Mucosa of descending colon (tissue), 3 donors: ENCODE results near the gene KLK11. TPM values are rescaled to one million over a fixed set of nuclear protein-coding genes. Genes with fewer than 3 reads are reported as not detected.

Experiments used
- ATAC-seq: fragments of 200-7000 bp; cut with Tn5 transposase; one replicate; pipeline ENCODE4 v1.9.1; 2020; ENCODE audit warnings: mild to moderate bottlenecking, moderate library complexity
- DNase-seq, 3 donors: peaks; one replicate each; pipeline ENCODE4 v3.0.0-alpha.2; 2020
- H3K36me3 ChIP-seq: fragments of 200-600 bp; one replicate; pipeline ENCODE4 v1.8.0; 2021; ENCODE audit warnings: low read depth, mild to moderate bottlenecking
- H3K4me1 ChIP-seq: fragments of 200-600 bp; one replicate; pipeline ENCODE4 v1.8.0; 2021; ENCODE audit warnings: low read depth, mild to moderate bottlenecking
- H3K4me3 ChIP-seq: fragments of 200-600 bp; one replicate; pipeline ENCODE4 v1.8.0; 2021; ENCODE audit warnings: mild to moderate bottlenecking
- H3K9me3 ChIP-seq: fragments of 200-600 bp; one replicate; pipeline ENCODE4 v1.8.0; 2021; ENCODE audit warnings: mild to moderate bottlenecking
- CTCF ChIP-seq: fragments of 200-600 bp; IDR thresholded peaks from one replicate; pipeline ENCODE4 v1.8.0; 2022; ENCODE audit warnings: antibody characterized with exemption, mild to moderate bottlenecking
- intact Hi-C, 2 donors: fragments of 100-400 bp; cut with DNase I in 1 of 2; cut with micrococcal nuclease in 1 of 2; formaldehyde crosslinking; loops; one replicate each; pipeline versions ENCODE4 v1.11.0 to v1.11.1; 2022; cut with DNase I, micrococcal nuclease
- total RNA-seq, 3 donors: library from RNA; stranded (reverse); fragmentation: NEBNext Ultra II Directional in 2 of 3; extraction: Animal tissue kit (Norgen Biotek cat#: 25700) in 2 of 3; gene quantifications; one replicate each; pipeline versions ENCODE4 v1.2.1 to v1.2.4, GENCODE V29; 2021 to 2023
- donor health status: DM: no; HTN: no; CAD: no; lungs with moderate emphysema.
- donor health status: DM: no; HTN: no; CAD: no.
- donor health status: DM: no; HTN: yes; CAD: no.

Gene KLK11
- total RNA-seq, 3 donors from 2014 or later = 0.38 to 1.0 (median 0.72) TPM

DNA sequence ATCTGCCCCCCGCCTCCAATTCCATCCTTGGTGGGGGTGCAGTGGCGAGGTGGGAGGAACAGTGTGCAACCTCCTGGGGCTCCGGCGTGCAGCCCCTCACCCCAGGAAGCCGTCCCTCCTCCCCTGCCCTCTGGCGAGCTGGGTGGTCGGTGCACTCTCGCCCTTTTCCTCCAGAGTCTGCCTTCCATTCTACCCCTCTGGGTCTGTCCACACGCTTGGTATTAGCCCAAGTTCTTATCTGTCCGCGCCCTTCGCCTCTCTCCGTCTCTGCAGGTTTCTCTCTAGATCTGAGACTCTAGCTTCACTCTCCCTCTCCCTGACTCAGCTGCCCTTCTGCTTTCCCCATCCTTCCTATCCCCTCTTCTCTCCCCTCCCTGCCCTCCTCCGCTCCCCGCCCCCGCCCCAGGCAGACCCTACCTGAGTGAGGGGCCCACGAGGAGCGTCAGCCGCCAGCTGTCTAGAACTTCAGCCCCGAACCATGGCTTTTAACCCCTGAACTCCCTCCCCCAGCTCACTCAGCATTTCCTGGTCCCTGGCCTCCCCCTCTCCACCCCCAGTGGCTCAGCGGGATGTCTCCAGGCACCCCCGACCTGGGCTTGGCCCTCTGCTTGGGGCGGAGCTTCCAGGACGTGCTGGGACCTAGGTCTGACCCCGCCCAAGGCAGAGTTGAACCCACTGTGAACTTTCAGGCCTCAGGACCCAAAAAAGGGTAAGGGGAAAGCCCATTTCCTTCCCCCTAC lies 39.0 kb upstream of the KLK11 start:
- no peak for DNase-seq
- TF ChIP-seq CTCF = no peak
- H3K4me3 ChIP-seq = no peak overlapping the region

DNA sequence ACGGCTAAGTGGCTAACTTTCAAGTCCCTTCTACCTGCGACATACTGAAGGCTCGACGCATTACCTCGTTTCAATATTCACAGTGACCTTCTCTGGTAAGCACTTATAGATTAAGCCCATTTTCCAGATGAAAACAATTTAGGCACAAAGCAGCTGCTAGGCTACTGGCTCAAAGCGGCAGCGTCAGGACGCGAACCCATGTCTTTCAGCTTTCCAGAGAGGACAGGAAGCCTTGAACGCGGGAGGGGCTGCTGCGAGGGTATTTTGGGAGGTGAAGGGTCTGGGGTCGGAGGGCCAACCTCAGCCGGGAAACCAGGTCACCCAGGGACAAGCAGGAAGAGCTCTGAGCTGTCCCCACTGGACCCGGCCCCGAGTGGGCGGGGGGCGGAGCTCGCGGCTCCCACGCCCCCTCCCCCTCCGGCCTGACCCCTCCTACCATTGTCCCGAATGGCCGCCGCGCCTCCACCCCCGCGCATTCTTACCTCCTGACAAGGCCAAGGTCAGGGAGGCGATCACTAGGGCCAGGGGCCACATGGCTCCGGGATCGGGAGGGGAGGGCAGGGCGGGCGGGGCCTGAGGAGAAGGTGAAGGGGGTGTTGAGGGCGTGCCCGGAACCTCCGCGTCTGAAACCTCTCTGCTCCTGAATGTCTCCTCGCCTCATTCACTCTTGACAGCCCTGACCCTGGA lies 38.3 kb upstream of the KLK11 start, which contains the start of gene KLK13:
KLK13 (minus strand) TSS at position 559 of the 687 bp plus-strand sequence; CDS start at position 534, 25 bp downstream.
- ATAC-seq = no peak
- intact Hi-C loops = no loop called here
- Histone ChIP-seq H3K36me3 (no peaks in the 10 kb centered on the region), H3K4me3 (no peak within 1 kb of the TSS), H3K9me3 (no peaks in the 10 kb centered on the region), H3K4me1 (peaks cover 4% of the 10 kb centered on the region)
- DNase-seq = peak in 2 of 3 donors; percentile 3 to 27
- TF ChIP-seq CTCF = no peak

More for the DNA sequence above, 39.0 kb upstream of the KLK11 start:
- Histone ChIP-seq H3K4me1 (peaks cover 4% of the 10 kb centered on the region), H3K36me3 (no peaks in the 10 kb centered on the region), H3K9me3 (no peaks in the 10 kb centered on the region)
- no peak for ATAC-seq
- intact Hi-C loops = no loop called here

GRCh38 chr19:51063664-51064063 lies 37.2 kb upstream of the KLK11 start:
- no peaks in the 10 kb centered on the region for H3K9me3 ChIP-seq
- H3K36me3 ChIP-seq = no peaks in the 10 kb centered on the region
- peaks cover 4% of the 10 kb centered on the region for H3K4me1 ChIP-seq
- no peak for TF ChIP-seq CTCF
- intact Hi-C loops = no loop called here
- H3K4me3 ChIP-seq = no peak overlapping the region
- ATAC-seq = no peak
- no peak for DNase-seq

- no peaks in the 10 kb centered on the region for H3K9me3 ChIP-seq
- H3K36me3 ChIP-seq = no peaks in the 10 kb centered on the region
- H3K4me3 ChIP-seq = no peak overlapping the region
- peaks cover 4% of the 10 kb centered on the region for H3K4me1 ChIP-seq
- no peak for ATAC-seq
- DNase-seq = no peak
- TF ChIP-seq CTCF = no peak
- intact Hi-C loops = no loop called here
Observed at GRCh38 chr19:51060973-51061372, 34.6 kb upstream of the KLK11 start.

GRCh38 chr19:51060336-51060735 lies 33.9 kb upstream of the KLK11 start:
- TF ChIP-seq CTCF = no peak
- Histone ChIP-seq H3K9me3 (no peaks in the 10 kb centered on the region), H3K4me3 (no peak overlapping the region), H3K4me1 (peaks cover 4% of the 10 kb centered on the region), H3K36me3 (no peaks in the 10 kb centered on the region)
- intact Hi-C loops = no loop called here
- DNase-seq (no peak), ATAC-seq (no peak)
